Loucy (cell line): ENCODE measurements around the gene EXOSC7.

ENCODE experiments used
- EZH2phosphoT487 ChIP-seq: fragments of 200-600 bp; IDR thresholded peaks from 2 replicates; pipeline ENCODE4 v1.6.1; 2018; ENCODE audit warnings: antibody characterized with exemption, mild to moderate bottlenecking, moderate library complexity, borderline replicate concordance
- TF ChIP-seq, protein P1 (sequence below): fragments of 200-600 bp; sonication (generic); conservative IDR thresholded peaks from 2 replicates; pipeline ENCODE4 v1.5.1; 2014; ENCODE audit warnings: mild to moderate bottlenecking, antibody characterized with exemption, low read length

DNA sequence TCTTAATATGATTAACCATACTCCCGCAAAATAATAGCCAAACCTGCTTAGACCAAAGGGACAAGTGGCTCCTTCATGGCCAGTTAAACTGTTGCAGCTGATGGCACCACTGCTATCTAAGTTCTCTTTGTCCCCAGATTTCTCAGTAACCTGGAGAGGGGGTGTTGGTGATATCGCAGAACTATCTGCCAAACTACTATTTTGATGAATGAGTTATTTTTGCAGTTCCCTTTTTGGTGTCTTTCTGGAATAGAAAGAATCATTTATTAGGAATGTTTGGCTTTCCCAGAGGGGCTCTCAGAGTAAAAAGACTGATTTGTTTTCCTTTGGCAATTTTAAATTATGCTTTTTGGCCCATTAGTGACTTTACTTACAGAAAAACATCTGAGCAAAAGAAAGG is 83.1 kb downstream of the EXOSC7 start:
- TF ChIP-seq, protein P1, sequence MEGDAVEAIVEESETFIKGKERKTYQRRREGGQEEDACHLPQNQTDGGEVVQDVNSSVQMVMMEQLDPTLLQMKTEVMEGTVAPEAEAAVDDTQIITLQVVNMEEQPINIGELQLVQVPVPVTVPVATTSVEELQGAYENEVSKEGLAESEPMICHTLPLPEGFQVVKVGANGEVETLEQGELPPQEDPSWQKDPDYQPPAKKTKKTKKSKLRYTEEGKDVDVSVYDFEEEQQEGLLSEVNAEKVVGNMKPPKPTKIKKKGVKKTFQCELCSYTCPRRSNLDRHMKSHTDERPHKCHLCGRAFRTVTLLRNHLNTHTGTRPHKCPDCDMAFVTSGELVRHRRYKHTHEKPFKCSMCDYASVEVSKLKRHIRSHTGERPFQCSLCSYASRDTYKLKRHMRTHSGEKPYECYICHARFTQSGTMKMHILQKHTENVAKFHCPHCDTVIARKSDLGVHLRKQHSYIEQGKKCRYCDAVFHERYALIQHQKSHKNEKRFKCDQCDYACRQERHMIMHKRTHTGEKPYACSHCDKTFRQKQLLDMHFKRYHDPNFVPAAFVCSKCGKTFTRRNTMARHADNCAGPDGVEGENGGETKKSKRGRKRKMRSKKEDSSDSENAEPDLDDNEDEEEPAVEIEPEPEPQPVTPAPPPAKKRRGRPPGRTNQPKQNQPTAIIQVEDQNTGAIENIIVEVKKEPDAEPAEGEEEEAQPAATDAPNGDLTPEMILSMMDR, result no peak
- no peak for TF ChIP-seq EZH2phosphoT487
